ENCODE measurements around the gene ARPP21. TPM values are rescaled to one million over a fixed set of nuclear protein-coding genes. Genes with fewer than 3 reads are reported as not detected.

Gene ARPP21
- total and polyA plus RNA-seq, 2 donors (not counting 3 experiments of a cell fraction or from before 2014, with no cell fraction given), result not detected

GRCh38 chr3:35781558-35781957 lies 142.2 kb downstream of the ARPP21 start:
- BruUV-seq (replicated peaks), result no TSS peak
- H3K9ac ChIP-seq (replicated peaks; ENCODE audit: extremely low read depth, insufficient read depth, low read length), result no peak overlapping the region
- dilution Hi-C loops (cut with MboI; ENCODE audit: extremely low pct_ligation_motif_present, low sequenced_read_pairs) (no loop called here), intact Hi-C loops (cut with micrococcal nuclease) (no loop called here)
- no peaks in the 10 kb centered on the region for H3K9me3 ChIP-seq (replicated peaks; ENCODE audit: control insufficient read depth, insufficient read depth, low read length)
- CTCF ChIA-PET, result no interaction called here
- no peaks in the 10 kb centered on the region for H3K4me1 ChIP-seq (ENCODE audit: control insufficient read depth, extremely low read depth, insufficient read depth, low read length)
- no peak overlapping the region for H3K4me3 ChIP-seq (replicated peaks in 1 of 3; ENCODE audit: insufficient read depth in 1 of 3, low read depth in 1 of 3, low read length in 3 of 3)
- no peaks in the 10 kb centered on the region for H3K27me3 ChIP-seq (ENCODE audit: control insufficient read depth in 2 of 2, insufficient read depth in 2 of 2, low read length in 2 of 2)
- FAIRE-seq, result no peak
- no peaks in the 10 kb centered on the region for H3K36me3 ChIP-seq (ENCODE audit: control insufficient read depth in 2 of 2, extremely low read depth in 1 of 2, insufficient read depth in 2 of 2, low read length in 2 of 2)
- no peaks in the 10 kb centered on the region for H3K79me2 ChIP-seq (ENCODE audit: control insufficient read depth, insufficient read depth, low read length)
- H2AFZ ChIP-seq (ENCODE audit: low read depth, low read length), result no peak overlapping the region
- DNase-seq (ENCODE audit: low read depth, low spot score), result no peak
- POLR2A ChIA-PET, result no interaction called here
- H4K20me1 ChIP-seq (replicated peaks; ENCODE audit: control insufficient read depth, extremely low read depth, insufficient read depth, low read length), result no peaks in the 10 kb centered on the region
- no peak overlapping the region for H3K4me2 ChIP-seq (ENCODE audit: insufficient read depth, low read length)
- no peak overlapping the region for H3K27ac ChIP-seq (ENCODE audit: insufficient read depth, low read depth, low read length)
- no peaks in the 10 kb centered on the region for H3K9me1 ChIP-seq (replicated peaks; ENCODE audit: control insufficient read depth, extremely low read depth, insufficient read depth, low read length)
- TF ChIP-seq MYC (IDR thresholded peaks at IDR 0.05; ENCODE audit: low read depth, low read length) (no peak), POLR2A (IDR thresholded peaks at IDR 0.05; ENCODE audit: low read depth, low read length) (no peak), GATA2 (IDR thresholded peaks at IDR 0.05; ENCODE audit: insufficient read depth, insufficient read length, low read depth, low read length) (no peak), JUN (IDR thresholded peaks at IDR 0.05; ENCODE audit: borderline replicate concordance, insufficient read depth, insufficient read length, low read depth) (no peak), POLR2AphosphoS5 (IDR thresholded peaks at IDR 0.05; ENCODE audit: insufficient read depth, low read depth, low read length) (no peak), EZH2 (IDR thresholded peaks at IDR 0.05; ENCODE audit: borderline replicate concordance, low read depth, low read length, severe bottlenecking) (no peak), FOS (IDR thresholded peaks at IDR 0.05; ENCODE audit: borderline replicate concordance, insufficient read depth, low read length) (no peak)
- TF ChIP-seq, protein P1, sequence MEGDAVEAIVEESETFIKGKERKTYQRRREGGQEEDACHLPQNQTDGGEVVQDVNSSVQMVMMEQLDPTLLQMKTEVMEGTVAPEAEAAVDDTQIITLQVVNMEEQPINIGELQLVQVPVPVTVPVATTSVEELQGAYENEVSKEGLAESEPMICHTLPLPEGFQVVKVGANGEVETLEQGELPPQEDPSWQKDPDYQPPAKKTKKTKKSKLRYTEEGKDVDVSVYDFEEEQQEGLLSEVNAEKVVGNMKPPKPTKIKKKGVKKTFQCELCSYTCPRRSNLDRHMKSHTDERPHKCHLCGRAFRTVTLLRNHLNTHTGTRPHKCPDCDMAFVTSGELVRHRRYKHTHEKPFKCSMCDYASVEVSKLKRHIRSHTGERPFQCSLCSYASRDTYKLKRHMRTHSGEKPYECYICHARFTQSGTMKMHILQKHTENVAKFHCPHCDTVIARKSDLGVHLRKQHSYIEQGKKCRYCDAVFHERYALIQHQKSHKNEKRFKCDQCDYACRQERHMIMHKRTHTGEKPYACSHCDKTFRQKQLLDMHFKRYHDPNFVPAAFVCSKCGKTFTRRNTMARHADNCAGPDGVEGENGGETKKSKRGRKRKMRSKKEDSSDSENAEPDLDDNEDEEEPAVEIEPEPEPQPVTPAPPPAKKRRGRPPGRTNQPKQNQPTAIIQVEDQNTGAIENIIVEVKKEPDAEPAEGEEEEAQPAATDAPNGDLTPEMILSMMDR (IDR thresholded peaks at IDR 0.05; ENCODE audit: extremely low read depth in 1 of 2, insufficient read depth in 1 of 2, low read depth in 1 of 2, low read length in 2 of 2), result no peak
- TF ChIP-seq, protein P2, sequence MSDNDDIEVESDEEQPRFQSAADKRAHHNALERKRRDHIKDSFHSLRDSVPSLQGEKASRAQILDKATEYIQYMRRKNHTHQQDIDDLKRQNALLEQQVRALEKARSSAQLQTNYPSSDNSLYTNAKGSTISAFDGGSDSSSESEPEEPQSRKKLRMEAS (IDR thresholded peaks at IDR 0.05; ENCODE audit: insufficient read depth, insufficient read length), result no peak

Measured in endothelial cell of umbilical vein (primary cell).